B cell (primary cell): ENCODE results near the gene ROR2. TPM values are rescaled to one million over a fixed set of nuclear protein-coding genes. Genes with fewer than 3 reads are reported as not detected.

Experiments used
- ATAC-seq: fragments of 200-7000 bp; cut with Tn5 transposase; one replicate; pipeline ENCODE4 v1.10.0; 2021; ENCODE audit warnings: low read depth, mild to moderate bottlenecking, moderate number of reproducible peaks, moderate library complexity
- CTCF ChIA-PET: fragments of 350-600 bp; sonication (Branson Sonifier 250); formaldehyde crosslinking; loops from one replicate; lab custom pipeline; 2021; ENCODE audit warnings: antibody characterized with exemption, inconsistent platforms; lab: Charles Lee
- POLR2A ChIA-PET: fragments of 350-600 bp; sonication (Branson Sonifier 250); formaldehyde crosslinking; loops from one replicate; lab custom pipeline; 2021; ENCODE audit warnings: antibody characterized with exemption; lab: Charles Lee
- DNase-seq: peaks from one replicate; pipeline ENCODE4 v3.0.0; 2013
- H2AFZ ChIP-seq: 2 replicates; pipeline ENCODE4 v1.6.1; 2012; ENCODE audit warnings: mild to moderate bottlenecking, low read depth, low read length; ENCODE audit not compliant: insufficient read depth, poor library complexity, severe bottlenecking
- H3K27ac ChIP-seq, 2 donors: 1 replicate in 1 of 2; 2 replicates in 1 of 2; pipeline ENCODE4 v1.5.1; 2012 to 2013; ENCODE audit warnings: low read length in 2 of 2, mild to moderate bottlenecking in 2 of 2, moderate library complexity in 1 of 2
- H3K27me3 ChIP-seq, 4 experiments: fragments of 200-600 bp in 1 of 4; sonication (generic) in 1 of 4; replicated peaks in 1 of 4; 1 replicate in 2 of 4; 2 replicates in 2 of 4; pipeline versions ENCODE4 v1.6.1 to v1.7.0; 2013 to 2016; ENCODE audit warnings: low read length in 3 of 4, mild to moderate bottlenecking in 2 of 4, mixed read lengths in 1 of 4, moderate library complexity in 1 of 4; ENCODE audit not compliant: insufficient read depth in 4 of 4, control insufficient read depth in 3 of 4; ENCODE audit errors: control extremely low read depth in 1 of 4
- H3K36me3 ChIP-seq, 2 experiments: replicated peaks in 1 of 2; 1 replicate in 1 of 2; 2 replicates in 1 of 2; pipeline versions ENCODE4 v1.6.1 to v1.7.1; 2013; ENCODE audit warnings: low read length in 1 of 2; ENCODE audit not compliant: insufficient read depth in 2 of 2, control insufficient read depth in 1 of 2; ENCODE audit errors: control extremely low read depth in 1 of 2, extremely low read depth in 1 of 2
- H3K4me1 ChIP-seq, 2 donors: fragments of 200-600 bp in 1 of 2; sonication (generic) in 1 of 2; 1 replicate in 1 of 2; 2 replicates in 1 of 2; pipeline versions ENCODE4 v1.5.1 to v1.6.1; 2013 to 2017; ENCODE audit warnings: low read length in 2 of 2; ENCODE audit not compliant: control insufficient read depth in 2 of 2, insufficient read depth in 2 of 2
- H3K4me2 ChIP-seq: replicated peaks from 2 replicates; pipeline ENCODE3; 2012; ENCODE audit warnings: mild to moderate bottlenecking, low read depth, low read length; ENCODE audit not compliant: poor library complexity, severe bottlenecking
- H3K4me3 ChIP-seq, 5 experiments: fragments of 200-600 bp in 1 of 5; sonication (generic) in 1 of 5; 1 replicate in 3 of 5; 2 replicates in 2 of 5; pipeline versions ENCODE4 v1.5.1 to v1.7.0; 2011 to 2016; ENCODE audit warnings: low read length in 4 of 5, mild to moderate bottlenecking in 4 of 5, low read depth in 2 of 5, control low read depth in 1 of 5, moderate library complexity in 1 of 5; ENCODE audit not compliant: insufficient read depth in 1 of 5; ENCODE audit errors: control extremely low read depth in 1 of 5, extremely low read depth in 1 of 5
- H3K79me2 ChIP-seq: fragments of 200-600 bp; sonication (generic); one replicate; pipeline ENCODE4 v1.6.0; 2016; ENCODE audit warnings: low read length; ENCODE audit not compliant: control insufficient read depth, insufficient read depth
- H3K9ac ChIP-seq: fragments of 200-600 bp; sonication (generic); 2 replicates; pipeline ENCODE4 v1.6.1; 2017; ENCODE audit warnings: mild to moderate bottlenecking, low read length, moderate library complexity
- H3K9me3 ChIP-seq, 3 donors: one replicate each; pipeline versions ENCODE4 v1.6.1 to v1.7.1; 2013; ENCODE audit warnings: low read length in 2 of 3; ENCODE audit not compliant: control insufficient read depth in 2 of 3, insufficient read depth in 1 of 3; ENCODE audit errors: control extremely low read depth in 1 of 3
- H4K20me1 ChIP-seq: 2 replicates; pipeline ENCODE4 v1.6.0; 2012; ENCODE audit warnings: mild to moderate bottlenecking, low read length; ENCODE audit not compliant: insufficient read depth, control insufficient read depth, poor library complexity, severe bottlenecking
- H3K27ac Mint-ChIP-seq: one replicate; pipeline ENCODE4 v1.8.0; 2021; ENCODE audit warnings: mixed read lengths
- H3K27me3 Mint-ChIP-seq: one replicate; pipeline ENCODE4 v1.8.0; 2021; ENCODE audit warnings: mixed read lengths
- H3K4me1 Mint-ChIP-seq: one replicate; pipeline ENCODE4 v1.8.0; 2021; ENCODE audit warnings: mixed read lengths
- H3K4me3 Mint-ChIP-seq: one replicate; pipeline ENCODE4 v1.8.0; 2021; ENCODE audit warnings: mixed read lengths
- H3K9me3 Mint-ChIP-seq: one replicate; pipeline ENCODE4 v1.8.0; 2022; ENCODE audit warnings: mixed read lengths; ENCODE audit not compliant: insufficient read depth
- CTCF ChIP-seq: fragments of 200-600 bp; IDR thresholded peaks from one replicate; pipeline ENCODE4 v1.8.0; 2022; ENCODE audit warnings: antibody characterized with exemption, mild to moderate bottlenecking
- EZH2 ChIP-seq: IDR thresholded peaks from 2 replicates; pipeline ENCODE4 v1.6.1; 2012; ENCODE audit warnings: borderline replicate concordance, low read depth, mild to moderate bottlenecking, moderate library complexity, low read length; ENCODE audit not compliant: insufficient read depth, poor library complexity, severe bottlenecking
- WGBS: methylation state at CpG from one replicate; pipeline ENCODE4 v1.1.5; 2013; ENCODE audit warnings: missing lambda C conversion rate; ENCODE audit not compliant: insufficient coverage; 5-methylcytosine and 5-hydroxymethylcytosine counted together
- intact Hi-C: fragments of 100-400 bp; cut with micrococcal nuclease; formaldehyde crosslinking; loops from one replicate; pipeline ENCODE4 v1.10.0; 2022
- polyA plus RNA-seq: library from polyadenylated mRNA; depleted of rRNA; stranded (reverse); fragments of >200 nt; gene quantifications from 2 replicates; pipeline ENCODE4 v1.2.3, GENCODE V29; 2012
- total RNA-seq, 2 donors: library from RNA; stranded (reverse); fragments of 120-200 nt in 1 of 2; gene quantifications; 1 replicate in 1 of 2; 2 replicates in 1 of 2; pipeline versions ENCODE4 v1.2.3 to v1.2.4, GENCODE V29; 2013 to 2022

The ROR2 gene
- total and polyA plus RNA-seq, 2 donors (not counting 1 experiment from before 2014, with no cell fraction given), result 0.21 to 0.49 TPM

GRCh38 chr9:91730806-91731205 is 219.2 kb downstream of the ROR2 start:
- POLR2A ChIA-PET, result no interaction called here
- Histone ChIP-seq H2AFZ (no peak overlapping the region), H3K36me3 (no peaks in the 10 kb centered on the region), H3K27me3 (peaks cover 0 to 5% (median 0%) of the 10 kb centered on the region in 4 experiments), H3K4me3 (no peak overlapping the region), H3K27ac (no peak overlapping the region), H3K9me3 (no peaks in the 10 kb centered on the region), H3K79me2 (no peaks in the 10 kb centered on the region), H4K20me1 (no peaks in the 10 kb centered on the region), H3K4me1 (no peaks in the 10 kb centered on the region), H3K4me2 (no peak overlapping the region), H3K9ac (no peak overlapping the region)
- ATAC-seq (no peak), DNase-seq (no peak)
- Mint-ChIP-seq H3K27me3 (peaks cover 7% of the 10 kb centered on the region), H3K27ac (no peak overlapping the region), H3K4me3 (no peak overlapping the region), H3K9me3 (no peaks in the 10 kb centered on the region), H3K4me1 (no peaks in the 10 kb centered on the region)
- TF ChIP-seq CTCF, result no peak
- no peak for TF ChIP-seq EZH2
- 96% methylated on average over 8 of the region's 15 CpGs for WGBS
- intact Hi-C loops, result no loop called here
- CTCF ChIA-PET, result interaction anchor here (0.6 to 12.6 kb wide), 2 partner anchors 9 to 816 kb away, joined by 3 to 129 read pairs; no protein-coding TSS in a partner anchor

- Histone ChIP-seq H3K36me3 (no peaks in the 10 kb centered on the region), H3K27me3 (peaks cover 0 to 3% (median 0%) of the 10 kb centered on the region in 4 experiments), H3K9ac (no peak overlapping the region), H4K20me1 (no peaks in the 10 kb centered on the region), H3K79me2 (no peaks in the 10 kb centered on the region), H3K4me3 (no peak overlapping the region), H3K4me1 (no peaks in the 10 kb centered on the region), H3K27ac (no peak overlapping the region), H2AFZ (no peak overlapping the region), H3K4me2 (no peak overlapping the region), H3K9me3 (no peaks in the 10 kb centered on the region)
- CTCF ChIA-PET, result interaction anchor here (1.2 to 12.6 kb wide), 4 partner anchors 8 to 814 kb away, joined by 3 to 129 read pairs (median 4); no protein-coding TSS in a partner anchor
- TF ChIP-seq CTCF (no peak), EZH2 (no peak)
- H3K27ac Mint-ChIP-seq, result no peak overlapping the region
- intact Hi-C loops, result no loop called here
- H3K9me3 Mint-ChIP-seq, result no peaks in the 10 kb centered on the region
- H3K4me3 Mint-ChIP-seq, result no peak overlapping the region
- no peak for ATAC-seq
- peaks cover 2% of the 10 kb centered on the region for H3K27me3 Mint-ChIP-seq
- WGBS, result 58% methylated on average over 5 of the region's 9 CpGs
- no peak for DNase-seq
- POLR2A ChIA-PET, result no interaction called here
- H3K4me1 Mint-ChIP-seq, result no peaks in the 10 kb centered on the region
Observed at GRCh38 chr9:91729558-91729842, 220.5 kb downstream of the ROR2 start.
